Peyer's patch (tissue), 4 donors: ENCODE results near the gene IL11RA. TPM values are rescaled to one million over a fixed set of nuclear protein-coding genes. Genes with fewer than 3 reads are reported as not detected.
A peak's percentile ranks its signal among the peaks of the same experiment; 100 is the strongest.
"Not testable (repeated sequence)": the region's sequence is repeated elsewhere in the genome, so short reads cannot be mapped to it uniquely, and the experiment has no call there.

Source experiments
- DNase-seq, 3 donors: peaks; one replicate each; pipeline ENCODE4 v3.0.0-alpha.2; 2017 to 2019
- H3K27ac ChIP-seq, 4 donors: fragments of 200-600 bp; sonication (generic); one replicate each; pipeline ENCODE4 v1.5.1; 2016 to 2019
- H3K27me3 ChIP-seq, 2 donors: fragments of 200-600 bp; sonication (generic); one replicate each; pipeline ENCODE4 v1.5.1; 2019
- H3K36me3 ChIP-seq, 3 donors: fragments of 200-600 bp; sonication (generic); one replicate each; pipeline ENCODE4 v1.5.1; 2016 to 2019
- H3K4me1 ChIP-seq, 4 donors: fragments of 200-600 bp; sonication (generic); one replicate each; pipeline ENCODE4 v1.5.1; 2016 to 2019
- H3K4me3 ChIP-seq, 4 donors: fragments of 200-600 bp; sonication (generic); 1 replicate in 3 of 4; 2 replicates in 1 of 4; pipeline ENCODE4 v1.5.1; 2016 to 2019; ENCODE audit warnings: mild to moderate bottlenecking in 1 of 4
- H3K9me3 ChIP-seq, 4 donors: fragments of 200-600 bp; sonication (generic); one replicate each; pipeline ENCODE4 v1.5.1; 2016 to 2019; ENCODE audit warnings: mild to moderate bottlenecking in 1 of 4
- POLR2A ChIP-seq, 2 donors: fragments of 450-650 bp; IDR thresholded peaks; one replicate each; pipeline ENCODE4 v1.5.1; 2017; ENCODE audit warnings: antibody characterized with exemption in 2 of 2, mild to moderate bottlenecking in 2 of 2, moderate library complexity in 2 of 2
- total RNA-seq, 4 donors: library from RNA; depleted of rRNA; stranded (reverse); fragments of >200 nt; gene quantifications; one replicate each; pipeline ENCODE4 v1.1.0, GENCODE V29; 2016
- TF ChIP-seq, protein P1 (sequence below), 6 experiments: fragments of 450-650 bp in 4 of 6; fragments of 200-600 bp in 2 of 6; sonication (generic) in 1 of 6; IDR thresholded peaks; one replicate each; pipeline ENCODE4 v1.5.1; 2017 to 2019; ENCODE audit warnings: antibody characterized with exemption in 6 of 6, mild to moderate bottlenecking in 3 of 6, moderate library complexity in 1 of 6

IL11RA gene
- total RNA-seq, 4 donors from 2014 or later = 37.8 to 98.3 (median 58.0) TPM

DNA sequence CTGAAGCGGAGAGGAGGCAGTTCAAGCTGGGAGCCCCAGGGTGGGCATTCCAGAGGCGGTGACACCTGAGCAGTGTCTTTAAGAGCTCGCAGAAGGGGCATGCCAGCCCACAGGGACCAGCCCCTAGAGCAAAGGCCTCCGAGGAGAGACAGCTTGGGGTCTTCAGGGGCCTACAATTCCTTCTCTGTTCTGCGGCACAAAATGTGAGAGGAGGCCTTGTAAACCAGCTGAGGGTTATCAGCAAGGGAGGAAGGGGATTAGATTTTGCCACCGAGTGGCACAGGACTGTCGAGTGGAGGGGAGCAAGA is 13.9 kb upstream of the IL11RA start:
- no peaks in the 10 kb centered on the region for H3K9me3 ChIP-seq
- TF ChIP-seq POLR2A (IDR thresholded peaks at IDR 0.05) = no peak
- TF ChIP-seq, protein P1, sequence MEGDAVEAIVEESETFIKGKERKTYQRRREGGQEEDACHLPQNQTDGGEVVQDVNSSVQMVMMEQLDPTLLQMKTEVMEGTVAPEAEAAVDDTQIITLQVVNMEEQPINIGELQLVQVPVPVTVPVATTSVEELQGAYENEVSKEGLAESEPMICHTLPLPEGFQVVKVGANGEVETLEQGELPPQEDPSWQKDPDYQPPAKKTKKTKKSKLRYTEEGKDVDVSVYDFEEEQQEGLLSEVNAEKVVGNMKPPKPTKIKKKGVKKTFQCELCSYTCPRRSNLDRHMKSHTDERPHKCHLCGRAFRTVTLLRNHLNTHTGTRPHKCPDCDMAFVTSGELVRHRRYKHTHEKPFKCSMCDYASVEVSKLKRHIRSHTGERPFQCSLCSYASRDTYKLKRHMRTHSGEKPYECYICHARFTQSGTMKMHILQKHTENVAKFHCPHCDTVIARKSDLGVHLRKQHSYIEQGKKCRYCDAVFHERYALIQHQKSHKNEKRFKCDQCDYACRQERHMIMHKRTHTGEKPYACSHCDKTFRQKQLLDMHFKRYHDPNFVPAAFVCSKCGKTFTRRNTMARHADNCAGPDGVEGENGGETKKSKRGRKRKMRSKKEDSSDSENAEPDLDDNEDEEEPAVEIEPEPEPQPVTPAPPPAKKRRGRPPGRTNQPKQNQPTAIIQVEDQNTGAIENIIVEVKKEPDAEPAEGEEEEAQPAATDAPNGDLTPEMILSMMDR (IDR thresholded peaks at IDR 0.05) = no peak
- no peak for DNase-seq

DNA sequence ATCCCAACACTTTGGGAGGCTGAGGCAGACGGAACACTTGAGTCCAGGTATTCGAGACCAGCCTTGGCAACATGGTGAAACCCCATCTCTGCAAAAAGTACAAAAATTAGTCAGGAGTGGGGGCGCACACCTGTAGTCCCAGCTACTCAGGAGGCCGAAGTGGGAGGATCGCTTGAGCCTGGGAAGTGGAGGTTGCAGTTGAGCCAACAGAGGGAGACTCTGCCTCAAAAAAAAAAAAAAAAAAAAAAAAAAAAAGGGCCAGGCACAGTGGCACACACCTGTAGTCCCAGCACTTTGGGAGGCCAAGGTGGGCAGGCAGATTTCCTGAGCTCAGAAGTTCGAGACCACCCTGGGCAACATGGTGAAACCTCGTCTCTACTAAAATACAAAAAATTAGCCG is 12.7 kb upstream of the IL11RA start:
- H3K27me3 ChIP-seq, H3K9me3 ChIP-seq, H3K4me3 ChIP-seq, H3K36me3 ChIP-seq, H3K27ac ChIP-seq, DNase-seq: not testable (repeated sequence)
- H3K4me1 ChIP-seq = peaks cover 0 to 26% (median 10%) of the 10 kb centered on the region in 4 donors

More for the DNA sequence above, 13.9 kb upstream of the IL11RA start:
- H3K27me3 ChIP-seq = no peaks in the 10 kb centered on the region
- H3K27ac ChIP-seq = peak overlapping the region; percentile 73 to 86 (median 82)
- H3K4me1 ChIP-seq = peaks cover 0 to 26% (median 10%) of the 10 kb centered on the region in 4 donors
- H3K36me3 ChIP-seq = peaks cover 0 to 10% (median 0%) of the 10 kb centered on the region in 3 donors
- peak overlapping the region; percentile 69 to 79 (median 74) for H3K4me3 ChIP-seq

DNA sequence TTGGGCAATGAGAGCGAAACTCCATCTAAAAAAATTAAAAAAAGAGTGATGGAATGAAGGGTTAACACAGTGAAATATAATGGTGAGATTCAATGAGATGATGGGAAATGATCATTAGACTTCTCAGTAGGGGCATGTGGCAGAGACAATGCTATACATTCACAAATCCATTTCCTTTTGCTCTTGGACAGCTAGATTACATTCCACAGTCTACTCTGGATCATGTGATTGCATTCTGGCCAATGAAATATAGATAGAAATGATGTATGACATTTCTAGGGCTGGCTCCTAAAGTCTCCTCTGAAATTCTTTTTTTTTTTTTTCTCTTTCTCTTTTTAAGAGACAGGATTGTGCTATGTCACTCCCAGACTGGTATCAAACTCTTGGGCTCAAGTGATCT is 9.3 kb upstream of the IL11RA start:
- no peaks in the 10 kb centered on the region for H3K36me3 ChIP-seq
- TF ChIP-seq, protein P1 (IDR thresholded peaks at IDR 0.05) = no peak
- TF ChIP-seq POLR2A (IDR thresholded peaks at IDR 0.05) = no peak

DNA sequence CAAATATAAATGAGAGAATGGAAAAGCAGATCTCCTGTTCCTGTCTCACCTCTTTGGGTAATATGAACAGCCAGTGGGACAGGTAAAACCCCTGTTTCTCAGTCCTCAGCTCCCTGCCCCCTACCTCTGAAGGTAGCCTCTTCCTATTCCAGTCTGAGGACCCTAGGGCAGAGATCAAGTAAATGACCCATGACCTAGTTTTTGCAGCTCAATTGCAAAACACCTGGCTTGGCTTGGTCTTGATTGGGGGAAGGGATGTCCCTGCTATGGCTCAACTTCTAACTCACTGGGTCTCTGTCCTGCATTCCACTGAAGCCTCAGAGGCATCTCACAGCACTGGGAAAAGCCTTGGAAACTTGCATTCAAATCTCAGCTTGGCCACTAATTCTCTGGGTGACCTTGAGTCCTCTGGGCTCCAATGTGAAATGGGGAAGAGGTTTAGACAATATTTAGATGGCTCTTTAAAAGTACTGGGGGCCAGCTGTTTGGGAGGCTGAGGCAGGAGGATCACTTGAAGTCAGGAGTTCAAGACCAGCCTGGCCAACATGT is 7.1 kb upstream of the IL11RA start:
- Histone ChIP-seq H3K36me3 (peaks cover 0 to 18% (median 0%) of the 10 kb centered on the region in 3 donors), H3K9me3 (no peaks in the 10 kb centered on the region), H3K4me3 (no peak overlapping the region), H3K4me1 (peaks cover 0 to 22% (median 14%) of the 10 kb centered on the region in 4 donors), H3K27me3 (no peaks in the 10 kb centered on the region), H3K27ac (peak overlapping the region in 1 of 4 donors; percentile 45)
- TF ChIP-seq, protein P1 (IDR thresholded peaks at IDR 0.05) = no peak
- no peak for TF ChIP-seq POLR2A (IDR thresholded peaks at IDR 0.05)
- no peak for DNase-seq

More for the DNA sequence above, 9.3 kb upstream of the IL11RA start:
- Histone ChIP-seq H3K27me3 (no peaks in the 10 kb centered on the region), H3K9me3 (no peaks in the 10 kb centered on the region), H3K4me1 (peaks cover 0 to 20% (median 8%) of the 10 kb centered on the region in 4 donors), H3K4me3 (no peak overlapping the region), H3K27ac (no peak overlapping the region)
- no peak for DNase-seq

DNA sequence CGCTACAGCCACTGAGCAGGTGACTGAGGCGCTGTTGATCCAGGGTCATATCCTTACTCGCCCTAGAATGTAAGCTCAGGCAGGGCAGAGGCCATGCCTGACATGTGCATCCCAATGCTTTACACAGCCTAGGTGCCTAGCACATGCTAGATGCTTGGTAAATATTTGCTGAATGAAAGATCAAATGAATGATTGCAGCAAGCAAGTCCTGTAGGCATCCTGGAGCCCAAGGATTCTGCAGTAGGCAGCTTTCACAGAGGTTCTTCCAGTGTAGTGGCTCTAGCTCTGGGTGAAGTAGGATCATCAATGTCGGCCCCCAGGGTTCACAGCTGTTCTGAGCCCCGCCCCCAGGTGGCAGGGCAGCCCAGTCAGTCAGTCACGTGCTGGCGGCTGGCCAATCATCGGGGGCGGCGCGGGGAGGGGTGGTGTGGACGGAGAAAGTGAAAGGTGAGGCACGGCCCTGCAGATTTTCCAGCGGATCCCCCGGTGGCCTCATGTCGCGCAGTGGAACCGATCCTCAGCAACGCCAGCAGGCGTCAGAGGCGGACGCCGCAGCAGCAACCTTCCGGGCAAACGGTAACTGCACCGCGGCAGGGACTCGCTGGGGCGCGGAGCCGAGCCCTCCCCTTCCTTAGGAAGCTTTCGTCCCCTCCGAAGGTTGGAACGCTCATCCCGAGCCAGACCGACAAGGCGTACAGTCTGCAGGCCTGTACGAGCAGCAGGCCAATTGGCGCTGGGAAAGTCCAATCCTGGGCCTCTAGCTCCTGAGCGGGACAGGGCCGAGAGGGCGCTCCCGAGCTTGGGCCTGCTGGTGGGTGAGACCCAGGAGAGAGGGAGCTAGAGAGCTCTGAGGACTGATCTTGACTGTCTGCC is 5.5 kb upstream of the IL11RA start, which contains the start of gene GALT:
TSS of gene GALT (plus strand) at position 465 of the 873 bp plus-strand sequence. CDS start at position 495, 30 bp downstream.
- Histone ChIP-seq H3K9me3 (no peaks in the 10 kb centered on the region), H3K36me3 (peaks cover 0 to 25% (median 0%) of the 10 kb centered on the region in 3 donors), H3K4me3 (peak within 1 kb of the TSS; percentile 69 to 83 (median 78)), H3K27me3 (no peaks in the 10 kb centered on the region), H3K4me1 (peaks cover 0 to 28% (median 14%) of the 10 kb centered on the region in 4 donors), H3K27ac (peak within 1 kb of the TSS; percentile 75 to 94 (median 88))
- TF ChIP-seq, protein P1 (IDR thresholded peaks at IDR 0.05) = peak in 4 of 6 experiments; percentile 1 to 54 (median 26)
- TF ChIP-seq POLR2A (IDR thresholded peaks at IDR 0.05) = peak; percentile 65 to 77
- DNase-seq = peak; percentile 99 to 100 (median 99)

DNA sequence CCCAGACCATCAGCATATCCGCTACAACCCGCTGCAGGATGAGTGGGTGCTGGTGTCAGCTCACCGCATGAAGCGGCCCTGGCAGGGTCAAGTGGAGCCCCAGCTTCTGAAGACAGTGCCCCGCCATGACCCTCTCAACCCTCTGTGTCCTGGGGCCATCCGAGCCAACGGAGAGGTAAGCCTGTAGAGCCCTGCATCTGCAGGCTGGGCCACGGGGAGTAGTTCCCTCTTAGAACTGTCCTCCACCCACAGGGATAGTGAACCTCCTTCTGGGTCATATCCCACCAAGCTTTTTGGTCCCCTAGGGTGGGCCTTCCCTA is 4.9 kb upstream of the IL11RA start:
- Histone ChIP-seq H3K27ac (peak overlapping the region; percentile 75 to 94 (median 88)), H3K9me3 (no peaks in the 10 kb centered on the region), H3K36me3 (peaks cover 0 to 25% (median 0%) of the 10 kb centered on the region in 3 donors), H3K4me3 (peak overlapping the region; percentile 69 to 83 (median 78)), H3K4me1 (peaks cover 0 to 30% (median 14%) of the 10 kb centered on the region in 4 donors), H3K27me3 (no peaks in the 10 kb centered on the region)
- no peak for DNase-seq
- TF ChIP-seq, protein P1 (IDR thresholded peaks at IDR 0.05) = no peak
- TF ChIP-seq POLR2A (IDR thresholded peaks at IDR 0.05) = no peak
